GM12892 (cell line): ENCODE data around the gene HMCN2.

Source experiments
- POLR2A ChIP-seq: IDR thresholded peaks from 2 replicates; pipeline ENCODE4 v1.6.1; 2011; ENCODE audit warnings: low read depth, low read length, control low read depth
- POLR2AphosphoS5 ChIP-seq: IDR thresholded peaks from 2 replicates; pipeline ENCODE4 v1.6.1; 2011; ENCODE audit warnings: low read depth, low read length, control low read depth
- TAF1 ChIP-seq: IDR thresholded peaks from 2 replicates; pipeline ENCODE4 v1.6.1; 2011; ENCODE audit warnings: low read depth, mild to moderate bottlenecking, control low read depth, low read length, borderline replicate concordance

- TF ChIP-seq POLR2A, result no peak
- TF ChIP-seq POLR2AphosphoS5, result no peak
- TF ChIP-seq TAF1, result no peak
Measured at GRCh38 chr9:130400870-130401269, 135.3 kb downstream of the HMCN2 start.
